Keratinocyte (primary cell): ENCODE results near the gene C10orf120. TPM values are rescaled to one million over a fixed set of nuclear protein-coding genes. Genes with fewer than 3 reads are reported as not detected.

Source experiments
- DNase-seq: peaks from one replicate; pipeline ENCODE4 v3.0.0-alpha.2; 2011; ENCODE audit warnings: low read depth, missing footprints, low spot score
- FAIRE-seq: peaks from 2 replicates; lab custom pipeline; 2011; peaks lifted over from hg19 to GRCh38; lab: Jason Lieb, UNC
- H2AFZ ChIP-seq: 2 replicates; pipeline ENCODE4 v1.6.0; 2012; ENCODE audit warnings: low read length, control low read depth, inconsistent platforms; ENCODE audit not compliant: control insufficient read depth
- H3K27ac ChIP-seq: 2 replicates; pipeline ENCODE4 v1.5.1; 2011; ENCODE audit warnings: low read length; ENCODE audit not compliant: control insufficient read depth, insufficient read depth
- H3K27me3 ChIP-seq: 3 replicates; pipeline ENCODE4 v1.6.0; 2011; ENCODE audit warnings: low read length; ENCODE audit not compliant: control insufficient read depth, insufficient read depth; ENCODE audit errors: extremely low read depth
- H3K36me3 ChIP-seq, 2 experiments: 2 replicates in 1 of 2; 3 replicates in 1 of 2; pipeline ENCODE4 v1.5.1; 2011; ENCODE audit warnings: low read length in 2 of 2, mild to moderate bottlenecking in 1 of 2; ENCODE audit not compliant: control insufficient read depth in 2 of 2, insufficient read depth in 2 of 2; ENCODE audit errors: extremely low read depth in 1 of 2
- H3K4me1 ChIP-seq: 3 replicates; pipeline ENCODE4 v1.5.1; 2011; ENCODE audit warnings: low read length; ENCODE audit not compliant: control insufficient read depth, insufficient read depth; ENCODE audit errors: extremely low read depth
- H3K4me2 ChIP-seq: 3 replicates; pipeline ENCODE4 v1.6.0; 2011; ENCODE audit warnings: low read depth, low read length; ENCODE audit not compliant: control insufficient read depth, insufficient read depth; ENCODE audit errors: extremely low read depth
- H3K4me3 ChIP-seq, 3 experiments: fragments of 200-600 bp in 1 of 3; sonication (generic) in 1 of 3; 2 replicates in 2 of 3; 3 replicates in 1 of 3; pipeline ENCODE4 v1.5.1; 2011 to 2016; ENCODE audit warnings: low read length in 3 of 3, mild to moderate bottlenecking in 3 of 3, control low read depth in 2 of 3, inconsistent platforms in 1 of 3, low read depth in 1 of 3, mixed read lengths in 1 of 3, mixed run types in 1 of 3, moderate library complexity in 1 of 3; ENCODE audit not compliant: control insufficient read depth in 2 of 3, insufficient read depth in 2 of 3; ENCODE audit errors: extremely low read depth in 1 of 3
- H3K79me2 ChIP-seq: 2 replicates; pipeline ENCODE4 v1.6.0; 2012; ENCODE audit warnings: low read length; ENCODE audit not compliant: control insufficient read depth, insufficient read depth
- H3K9ac ChIP-seq: 3 replicates; pipeline ENCODE4 v1.6.0; 2011; ENCODE audit warnings: low read length; ENCODE audit not compliant: control insufficient read depth, insufficient read depth; ENCODE audit errors: extremely low read depth
- H3K9me1 ChIP-seq: 3 replicates; pipeline ENCODE4 v1.6.0; 2011; ENCODE audit warnings: low read length; ENCODE audit not compliant: control insufficient read depth, insufficient read depth; ENCODE audit errors: extremely low read depth
- H3K9me3 ChIP-seq: 2 replicates; pipeline ENCODE4 v1.5.1; 2012; ENCODE audit warnings: low read depth, low read length; ENCODE audit not compliant: control insufficient read depth
- H4K20me1 ChIP-seq: 3 replicates; pipeline ENCODE4 v1.6.0; 2011; ENCODE audit warnings: low read length; ENCODE audit not compliant: control insufficient read depth, insufficient read depth; ENCODE audit errors: extremely low read depth
- EZH2 ChIP-seq: IDR thresholded peaks from one replicate; pipeline ENCODE4 v1.6.1; 2012; ENCODE audit warnings: inconsistent platforms, mild to moderate bottlenecking, low read length, moderate library complexity
- dilution Hi-C: fragments of 300-500 bp; cut with MboI; formaldehyde crosslinking; loops from one replicate; pipeline ENCODE4 v1.7.0; 2020; ENCODE audit warnings: low sequenced_read_pairs; ENCODE audit not compliant: extremely low pct_ligation_motif_present
- polyA plus RNA-seq, 5 experiments: library from polyadenylated mRNA; depleted of rRNA in 3 of 5; stranded (reverse) in 3 of 5; stranded (forward) in 1 of 5; unstranded in 1 of 5; fragments of >200 nt; gene quantifications; 1 replicate in 1 of 5; 2 replicates in 3 of 5; 3 replicates in 1 of 5; pipeline versions ENCODE4 v1.2.1 to v1.2.3, GENCODE V29; 2011 to 2012; ENCODE audit warnings: missing spikeins in 2 of 5, low read depth in 1 of 5, low replicate concordance in 1 of 5
- TF ChIP-seq, protein P1 (sequence below), 3 experiments: IDR thresholded peaks in 1 of 3; conservative IDR thresholded peaks in 1 of 3; optimal IDR thresholded peaks in 1 of 3; 2 replicates in 2 of 3; 3 replicates in 1 of 3; pipeline versions ENCODE3 to v1.5.1; 2011; ENCODE audit warnings: low read length in 3 of 3, mild to moderate bottlenecking in 3 of 3, moderate library complexity in 2 of 3, control low read depth in 1 of 3, inconsistent platforms in 1 of 3; ENCODE audit not compliant: insufficient read depth in 2 of 3; ENCODE audit errors: extremely low read depth in 1 of 3

C10orf120 gene
- polyA plus RNA-seq, 1 donor (not counting 4 experiments of a cell fraction or from before 2014, with no cell fraction given): not detected

DNA sequence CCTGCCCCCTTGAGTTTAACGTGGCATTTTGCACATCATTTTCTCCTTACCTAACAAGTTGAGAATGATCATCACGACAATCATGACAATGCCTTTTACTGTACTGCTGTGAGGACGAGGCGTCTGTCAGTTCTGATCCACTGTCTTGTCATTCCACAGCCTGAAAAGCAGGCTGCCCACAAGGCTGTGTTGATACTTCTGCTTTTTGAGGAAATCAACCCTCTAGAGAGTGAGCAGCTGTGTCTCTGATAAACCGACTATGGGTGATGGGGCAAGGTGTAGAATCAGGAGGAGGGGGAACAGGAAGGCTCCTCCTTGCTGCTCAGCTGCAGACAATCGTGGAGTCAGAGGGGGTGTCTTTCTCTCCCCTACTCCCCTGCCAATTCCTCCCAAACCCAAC lies 30.6 kb upstream of the C10orf120 start:
- DNase-seq (no peak), FAIRE-seq (no peak)
- Histone ChIP-seq H3K27me3 (peaks cover 3% of the 10 kb centered on the region), H3K4me3 (no peak overlapping the region), H3K79me2 (no peaks in the 10 kb centered on the region), H3K36me3 (no peaks in the 10 kb centered on the region), H3K4me2 (no peak overlapping the region), H3K9ac (no peak overlapping the region), H3K4me1 (peaks cover 4% of the 10 kb centered on the region), H4K20me1 (no peaks in the 10 kb centered on the region), H2AFZ (no peak overlapping the region), H3K9me3 (no peaks in the 10 kb centered on the region), H3K27ac (no peak overlapping the region), H3K9me1 (no peaks in the 10 kb centered on the region)
- no peak for TF ChIP-seq EZH2
- TF ChIP-seq, protein P1, sequence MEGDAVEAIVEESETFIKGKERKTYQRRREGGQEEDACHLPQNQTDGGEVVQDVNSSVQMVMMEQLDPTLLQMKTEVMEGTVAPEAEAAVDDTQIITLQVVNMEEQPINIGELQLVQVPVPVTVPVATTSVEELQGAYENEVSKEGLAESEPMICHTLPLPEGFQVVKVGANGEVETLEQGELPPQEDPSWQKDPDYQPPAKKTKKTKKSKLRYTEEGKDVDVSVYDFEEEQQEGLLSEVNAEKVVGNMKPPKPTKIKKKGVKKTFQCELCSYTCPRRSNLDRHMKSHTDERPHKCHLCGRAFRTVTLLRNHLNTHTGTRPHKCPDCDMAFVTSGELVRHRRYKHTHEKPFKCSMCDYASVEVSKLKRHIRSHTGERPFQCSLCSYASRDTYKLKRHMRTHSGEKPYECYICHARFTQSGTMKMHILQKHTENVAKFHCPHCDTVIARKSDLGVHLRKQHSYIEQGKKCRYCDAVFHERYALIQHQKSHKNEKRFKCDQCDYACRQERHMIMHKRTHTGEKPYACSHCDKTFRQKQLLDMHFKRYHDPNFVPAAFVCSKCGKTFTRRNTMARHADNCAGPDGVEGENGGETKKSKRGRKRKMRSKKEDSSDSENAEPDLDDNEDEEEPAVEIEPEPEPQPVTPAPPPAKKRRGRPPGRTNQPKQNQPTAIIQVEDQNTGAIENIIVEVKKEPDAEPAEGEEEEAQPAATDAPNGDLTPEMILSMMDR (optimal IDR thresholded peaks at IDR 0.05 in 1 of 3, IDR thresholded peaks at IDR 0.05 in 1 of 3, conservative IDR thresholded peaks at IDR 0.05 in 1 of 3; ENCODE audit: extremely low read depth in 1 of 3, insufficient read depth in 2 of 3, low read length in 3 of 3): no peak
- dilution Hi-C loops: no loop called here

GRCh38 chr10:122729126-122729525 lies 29.5 kb upstream of the C10orf120 start:
- Histone ChIP-seq H3K9me3 (no peaks in the 10 kb centered on the region), H3K9me1 (no peaks in the 10 kb centered on the region), H3K79me2 (no peaks in the 10 kb centered on the region), H3K36me3 (no peaks in the 10 kb centered on the region), H3K9ac (no peak overlapping the region), H3K27ac (no peak overlapping the region), H2AFZ (no peak overlapping the region), H3K4me2 (no peak overlapping the region), H3K27me3 (peaks cover 3% of the 10 kb centered on the region), H3K4me1 (peaks cover 4% of the 10 kb centered on the region), H4K20me1 (no peaks in the 10 kb centered on the region), H3K4me3 (no peak overlapping the region)
- DNase-seq: no peak
- FAIRE-seq: no peak
- TF ChIP-seq, protein P1 (optimal IDR thresholded peaks at IDR 0.05 in 1 of 3, IDR thresholded peaks at IDR 0.05 in 1 of 3, conservative IDR thresholded peaks at IDR 0.05 in 1 of 3; ENCODE audit: extremely low read depth in 1 of 3, insufficient read depth in 2 of 3, low read length in 3 of 3): no peak
- no peak for TF ChIP-seq EZH2
- dilution Hi-C loops: no loop called here
